Measurements from ENCODE around the gene OCSTAMP.

The OCSTAMP gene

GRCh38 chr20:46559685-46560440 is 9.4 kb upstream of the OCSTAMP start:
- H3K4me2 ChIP-seq (ENCODE audit: low read length), result no peak overlapping the region

GRCh38 chr20:46559001-46559400 is 8.5 kb upstream of the OCSTAMP start:
- Histone ChIP-seq H3K9me3 (replicated peaks; ENCODE audit: low read length) (no peaks in the 10 kb centered on the region), H3K27me3 (ENCODE audit: control insufficient read depth, insufficient read depth, low read length) (peaks cover 3% of the 10 kb centered on the region), H3K4me2 (ENCODE audit: low read length) (no peak overlapping the region), H3K4me3 (ENCODE audit: low read length) (no peak overlapping the region), H3K9ac (ENCODE audit: low read depth, low read length) (no peak overlapping the region), H3K4me1 (ENCODE audit: control insufficient read depth, insufficient read depth, low read length) (no peaks in the 10 kb centered on the region), H3K36me3 (ENCODE audit: insufficient read depth, low read length) (no peaks in the 10 kb centered on the region)

More at GRCh38 chr20:46559685-46560440, 9.4 kb upstream of the OCSTAMP start:
- Histone ChIP-seq H3K36me3 (ENCODE audit: insufficient read depth, low read length) (no peaks in the 10 kb centered on the region), H3K9ac (ENCODE audit: low read depth, low read length) (no peak overlapping the region), H3K4me1 (ENCODE audit: control insufficient read depth, insufficient read depth, low read length) (no peaks in the 10 kb centered on the region), H3K9me3 (replicated peaks; ENCODE audit: low read length) (no peaks in the 10 kb centered on the region), H3K27me3 (ENCODE audit: control insufficient read depth, insufficient read depth, low read length) (peaks cover 3% of the 10 kb centered on the region), H3K4me3 (ENCODE audit: low read length) (no peak overlapping the region)

- no peaks in the 10 kb centered on the region for H3K9me3 ChIP-seq (replicated peaks; ENCODE audit: low read length)
- H3K27me3 ChIP-seq (ENCODE audit: control insufficient read depth, insufficient read depth, low read length), result peaks cover 3% of the 10 kb centered on the region
- no peaks in the 10 kb centered on the region for H3K4me1 ChIP-seq (ENCODE audit: control insufficient read depth, insufficient read depth, low read length)
- H3K9ac ChIP-seq (ENCODE audit: low read depth, low read length), result no peak overlapping the region
- H3K36me3 ChIP-seq (ENCODE audit: insufficient read depth, low read length), result no peaks in the 10 kb centered on the region
- H3K4me3 ChIP-seq (ENCODE audit: low read length), result no peak overlapping the region
- no peak overlapping the region for H3K4me2 ChIP-seq (ENCODE audit: low read length)
Measured at GRCh38 chr20:46558511-46558959, 8.1 kb upstream of the OCSTAMP start.

- Histone ChIP-seq H3K4me3 (ENCODE audit: low read length) (no peak overlapping the region), H3K9me3 (replicated peaks; ENCODE audit: low read length) (no peaks in the 10 kb centered on the region), H3K27me3 (ENCODE audit: control insufficient read depth, insufficient read depth, low read length) (peaks cover 3% of the 10 kb centered on the region), H3K4me2 (ENCODE audit: low read length) (no peak overlapping the region), H3K36me3 (ENCODE audit: insufficient read depth, low read length) (no peaks in the 10 kb centered on the region), H3K9ac (ENCODE audit: low read depth, low read length) (no peak overlapping the region), H3K4me1 (ENCODE audit: control insufficient read depth, insufficient read depth, low read length) (no peaks in the 10 kb centered on the region)
Measured at GRCh38 chr20:46557231-46557956, 6.9 kb upstream of the OCSTAMP start.

GRCh38 chr20:46555370-46555956 is 5.0 kb upstream of the OCSTAMP start:
- Histone ChIP-seq H3K4me3 (ENCODE audit: low read length) (no peak overlapping the region), H3K27me3 (ENCODE audit: control insufficient read depth, insufficient read depth, low read length) (peaks cover 6% of the 10 kb centered on the region), H3K4me2 (ENCODE audit: low read length) (no peak overlapping the region), H3K4me1 (ENCODE audit: control insufficient read depth, insufficient read depth, low read length) (no peaks in the 10 kb centered on the region), H3K9me3 (replicated peaks; ENCODE audit: low read length) (no peaks in the 10 kb centered on the region), H3K9ac (ENCODE audit: low read depth, low read length) (no peak overlapping the region), H3K36me3 (ENCODE audit: insufficient read depth, low read length) (no peaks in the 10 kb centered on the region)

- H3K4me1 ChIP-seq (ENCODE audit: control insufficient read depth, insufficient read depth, low read length), result no peaks in the 10 kb centered on the region
- H3K9ac ChIP-seq (ENCODE audit: low read depth, low read length), result no peak overlapping the region
- no peak overlapping the region for H3K4me2 ChIP-seq (ENCODE audit: low read length)
- H3K27me3 ChIP-seq (ENCODE audit: control insufficient read depth, insufficient read depth, low read length), result peaks cover 11% of the 10 kb centered on the region
- no peaks in the 10 kb centered on the region for H3K9me3 ChIP-seq (replicated peaks; ENCODE audit: low read length)
- H3K4me3 ChIP-seq (ENCODE audit: low read length), result no peak overlapping the region
- no peaks in the 10 kb centered on the region for H3K36me3 ChIP-seq (ENCODE audit: insufficient read depth, low read length)
Measured at GRCh38 chr20:46554828-46555227, 4.4 kb upstream of the OCSTAMP start.

- Histone ChIP-seq H3K4me3 (ENCODE audit: low read length) (no peak overlapping the region), H3K36me3 (ENCODE audit: insufficient read depth, low read length) (no peaks in the 10 kb centered on the region), H3K9me3 (replicated peaks; ENCODE audit: low read length) (no peaks in the 10 kb centered on the region), H3K4me2 (ENCODE audit: low read length) (no peak overlapping the region), H3K27me3 (ENCODE audit: control insufficient read depth, insufficient read depth, low read length) (peaks cover 12% of the 10 kb centered on the region), H3K4me1 (ENCODE audit: control insufficient read depth, insufficient read depth, low read length) (no peaks in the 10 kb centered on the region), H3K9ac (ENCODE audit: low read depth, low read length) (no peak overlapping the region)
Measured at GRCh38 chr20:46553926-46554325, 3.5 kb upstream of the OCSTAMP start.

GRCh38 chr20:46552460-46553420 is 2.3 kb upstream of the OCSTAMP start:
- Histone ChIP-seq H3K4me2 (ENCODE audit: low read length) (no peak overlapping the region), H3K36me3 (ENCODE audit: insufficient read depth, low read length) (no peaks in the 10 kb centered on the region), H3K4me3 (ENCODE audit: low read length) (no peak overlapping the region), H3K4me1 (ENCODE audit: control insufficient read depth, insufficient read depth, low read length) (no peaks in the 10 kb centered on the region), H3K27me3 (ENCODE audit: control insufficient read depth, insufficient read depth, low read length) (peaks cover 16% of the 10 kb centered on the region), H3K9me3 (replicated peaks; ENCODE audit: low read length) (no peaks in the 10 kb centered on the region), H3K9ac (ENCODE audit: low read depth, low read length) (no peak overlapping the region)

- H3K4me2 ChIP-seq (ENCODE audit: low read length), result no peak overlapping the region
- H3K9me3 ChIP-seq (replicated peaks; ENCODE audit: low read length), result no peaks in the 10 kb centered on the region
- H3K4me3 ChIP-seq (ENCODE audit: low read length), result no peak overlapping the region
- no peaks in the 10 kb centered on the region for H3K36me3 ChIP-seq (ENCODE audit: insufficient read depth, low read length)
- H3K9ac ChIP-seq (ENCODE audit: low read depth, low read length), result no peak overlapping the region
- H3K27me3 ChIP-seq (ENCODE audit: control insufficient read depth, insufficient read depth, low read length), result peaks cover 21% of the 10 kb centered on the region
- H3K4me1 ChIP-seq (ENCODE audit: control insufficient read depth, insufficient read depth, low read length), result no peaks in the 10 kb centered on the region
Measured at GRCh38 chr20:46551522-46552381, 1.3 kb upstream of the OCSTAMP start.

GRCh38 chr20:46549188-46549972 is 1.1 kb downstream of the OCSTAMP start:
- Histone ChIP-seq H3K36me3 (ENCODE audit: insufficient read depth, low read length) (no peaks in the 10 kb centered on the region), H3K4me2 (ENCODE audit: low read length) (no peak overlapping the region), H3K9me3 (replicated peaks; ENCODE audit: low read length) (no peaks in the 10 kb centered on the region), H3K9ac (ENCODE audit: low read depth, low read length) (no peak overlapping the region), H3K4me3 (ENCODE audit: low read length) (no peak overlapping the region), H3K27me3 (ENCODE audit: control insufficient read depth, insufficient read depth, low read length) (peaks cover 26% of the 10 kb centered on the region), H3K4me1 (ENCODE audit: control insufficient read depth, insufficient read depth, low read length) (no peaks in the 10 kb centered on the region)

All from skeletal muscle satellite cell (primary cell).